K562 (cell line): ENCODE results near the gene WDR49. TPM values are rescaled to one million over a fixed set of nuclear protein-coding genes. Genes with fewer than 3 reads are reported as not detected.

Source experiments
- ATAC-seq: fragments of 200-7000 bp; cut with Tn5 transposase; 3 replicates; pipeline ENCODE4 v1.9.1; 2020; ENCODE audit warnings: moderate library complexity
- BruUV-seq: library from RNA; stranded (reverse); fragments of 400-500 nt; replicated peaks from 2 replicates; lab custom pipeline; 2021; lab: Mats Ljungman, UMichigan
- CTCF ChIA-PET: fragments of 300-600 bp; formaldehyde crosslinking; extraction: SDS; loops from one replicate; lab custom pipeline; 2021; ENCODE audit warnings: low intra/inter-chr PET ratio; lab: Yijun Ruan, JAX
- POLR2A ChIA-PET: fragments of 300-600, 350-650 bp; sonication (Branson Sonifier 250); formaldehyde crosslinking; extraction: SDS; loops from one replicate; lab custom pipeline; 2021; ENCODE audit warnings: antibody characterized with exemption, inconsistent platforms; lab: Yijun Ruan, JAX
- DNase-seq, 4 experiments: peaks; one replicate each; pipeline versions ENCODE4 v3.0.0 to v3.0.0-alpha.2; 2011 to 2018; ENCODE audit warnings: low spot score in 3 of 4, mixed read lengths in 3 of 4; ENCODE audit errors: extremely low read depth in 1 of 4
- FAIRE-seq: peaks from 2 replicates; lab custom pipeline; 2011; peaks lifted over from hg19 to GRCh38; lab: Jason Lieb, UNC
- H2AFZ ChIP-seq: 2 replicates; pipeline ENCODE4 v1.6.0; 2011; ENCODE audit warnings: low read depth, low read length, control low read depth, inconsistent platforms
- H3K27ac ChIP-seq: fragments of 200-600 bp; 3 replicates; pipeline ENCODE4 v1.8.0; 2011; ENCODE audit warnings: low read depth, mild to moderate bottlenecking, control low read depth, inconsistent platforms, low read length, moderate library complexity, mixed read lengths; ENCODE audit errors: extremely low read depth
- H3K27me3 ChIP-seq, 2 experiments: fragments of 300-600 bp in 1 of 2; 2 replicates in 1 of 2; 3 replicates in 1 of 2; pipeline versions ENCODE4 v1.6.0 to v1.8.0; 2011; ENCODE audit warnings: inconsistent platforms in 2 of 2, low read length in 2 of 2, mild to moderate bottlenecking in 1 of 2, mixed read lengths in 1 of 2, moderate library complexity in 1 of 2; ENCODE audit not compliant: control insufficient read depth in 2 of 2, insufficient read depth in 2 of 2
- H3K36me3 ChIP-seq: fragments of 300-600 bp; 3 replicates; pipeline ENCODE4 v1.8.0; 2011; ENCODE audit warnings: mild to moderate bottlenecking, low read length, inconsistent platforms; ENCODE audit not compliant: control insufficient read depth, insufficient read depth
- H3K4me1 ChIP-seq, 2 experiments: fragments of 200-600 bp in 1 of 2; replicated peaks in 1 of 2; 2 replicates in 1 of 2; 3 replicates in 1 of 2; pipeline versions ENCODE4 v1.5.1 to v1.8.0; 2011; ENCODE audit warnings: inconsistent platforms in 2 of 2, low read length in 2 of 2, mild to moderate bottlenecking in 1 of 2, mixed read lengths in 1 of 2, moderate library complexity in 1 of 2; ENCODE audit not compliant: control insufficient read depth in 2 of 2, insufficient read depth in 2 of 2
- H3K4me2 ChIP-seq: 2 replicates; pipeline ENCODE4 v1.6.1; 2011; ENCODE audit warnings: low read length, control low read depth, inconsistent platforms, mixed read lengths; ENCODE audit not compliant: insufficient read depth
- H3K4me3 ChIP-seq: fragments of 200-600 bp; sonication (generic), shearing (Covaris generic); 2 replicates; pipeline ENCODE4 v1.5.1; 2016; ENCODE audit warnings: control low read depth, inconsistent platforms
- H3K79me2 ChIP-seq: fragments of 200-600 bp; 3 replicates; pipeline ENCODE4 v1.8.0; 2011; ENCODE audit warnings: low read length, inconsistent platforms; ENCODE audit not compliant: control insufficient read depth, insufficient read depth
- H3K9ac ChIP-seq, 2 experiments: 2 replicates each; pipeline versions ENCODE4 v1.6.0 to v1.6.1; 2011; ENCODE audit warnings: low read depth in 2 of 2, low read length in 2 of 2, control low read depth in 1 of 2, inconsistent platforms in 1 of 2, mild to moderate bottlenecking in 1 of 2, mixed read lengths in 1 of 2; ENCODE audit not compliant: insufficient read depth in 1 of 2
- H3K9me1 ChIP-seq: one replicate; pipeline ENCODE4 v1.6.0; 2011; ENCODE audit warnings: inconsistent platforms, mild to moderate bottlenecking, low read length, moderate library complexity; ENCODE audit not compliant: control insufficient read depth, insufficient read depth
- H3K9me3 ChIP-seq: replicated peaks from 2 replicates; pipeline ENCODE4 v1.5.1; 2011; ENCODE audit warnings: low read depth, low read length, inconsistent platforms; ENCODE audit not compliant: control insufficient read depth, insufficient read depth
- H4K20me1 ChIP-seq: replicated peaks from 2 replicates; pipeline ENCODE4 v1.6.1; 2011; ENCODE audit warnings: low read length, inconsistent platforms, mixed read lengths; ENCODE audit not compliant: control insufficient read depth, insufficient read depth
- CREB1 ChIP-seq, 2 experiments: sonication (generic) in 1 of 2; formaldehyde crosslinking in 1 of 2; IDR thresholded peaks; 2 replicates each; pipeline versions ENCODE4 v1.6.1 to v1.8.0; 2012 to 2022; ENCODE audit warnings: inconsistent platforms in 1 of 2, mild to moderate bottlenecking in 1 of 2, missing genetic modification reagents in 1 of 2, moderate library complexity in 1 of 2
- CSDE1 ChIP-seq, 2 experiments: fragments of 450-650 bp; IDR thresholded peaks; 2 replicates each; pipeline ENCODE4 v1.6.1; 2016; ENCODE audit warnings: mild to moderate bottlenecking in 1 of 2
- KAT2B ChIP-seq: IDR thresholded peaks from one replicate; pipeline ENCODE4 v1.6.1; 2012; ENCODE audit warnings: low read depth, mild to moderate bottlenecking, control low read depth, inconsistent platforms, low read length, moderate library complexity
- NFRKB ChIP-seq: fragments of 450-650 bp; IDR thresholded peaks from 2 replicates; pipeline ENCODE4 v1.6.1; 2016; ENCODE audit warnings: low read depth
- RBM25 ChIP-seq: fragments of 200-400 bp; formaldehyde crosslinking; IDR thresholded peaks from 2 replicates; pipeline ENCODE4 v1.6.1; 2018; ENCODE audit warnings: low read length, low read depth, moderate library complexity; ENCODE audit not compliant: severe bottlenecking
- ZEB2 ChIP-seq: fragments of 450-650 bp; IDR thresholded peaks from 2 replicates; pipeline ENCODE4 v1.6.1; 2016
- ZFX ChIP-seq: sonication (generic); formaldehyde crosslinking; IDR thresholded peaks from 2 replicates; pipeline ENCODE4 v1.8.0; 2022; ENCODE audit warnings: mild to moderate bottlenecking, missing genetic modification reagents, moderate library complexity
- ZNF3 ChIP-seq: fragments of 250-450 bp; sonication (Bioruptor Pico); IDR thresholded peaks from 2 replicates; pipeline ENCODE4 v1.5.0; 2021; ENCODE audit warnings: mild to moderate bottlenecking, moderate library complexity
- ZNF354B ChIP-seq: fragments of 250-450 bp; sonication (Bioruptor Pico); IDR thresholded peaks from 2 replicates; pipeline ENCODE4 v1.4.0; 2020
- ZNF584 ChIP-seq: fragments of 200-800 bp; sonication (Bioruptor generic); IDR thresholded peaks from 2 replicates; pipeline ENCODE4 v1.6.1; 2016; ENCODE audit warnings: low read depth, mild to moderate bottlenecking, missing genetic modification characterization, missing compliant biosample characterization
- in situ Hi-C: fragments of 300-500 bp; cut with MboI; formaldehyde crosslinking; loops from 4 replicates; pipeline ENCODE4 v1.15.0; 2018; ENCODE audit warnings: inconsistent platforms, mixed read lengths
- intact Hi-C: fragments of 100-400 bp; cut with micrococcal nuclease; formaldehyde crosslinking; loops from 2 replicates; pipeline ENCODE4 v1.14.2; 2022
- polyA plus RNA-seq, 8 experiments: library from polyadenylated mRNA; depleted of rRNA in 4 of 8; stranded (reverse) in 5 of 8; unstranded in 3 of 8; fragments of >200 nt; fragmentation: Nextera tagmentation in 2 of 8; fragmentation: Illumina TruSeq in 1 of 8; extraction: Ambion mirVana in 2 of 8; extraction: Trizol in 1 of 8; gene quantifications; 2 replicates each; pipeline versions ENCODE4 v1.2.1 to v1.2.3, GENCODE V29; 2011 to 2014; ENCODE audit warnings: inconsistent platforms in 1 of 8, missing spikeins in 1 of 8
- total RNA-seq, 7 experiments: library from RNA; depleted of rRNA in 6 of 7; stranded (reverse); fragments of >200 nt in 6 of 7; fragmentation: Illumina TruSeq in 2 of 7; extraction: Trizol in 2 of 7; gene quantifications; 2 replicates each; pipeline versions ENCODE4 v1.2.1 to v1.2.3, GENCODE V29; 2011 to 2021; ENCODE audit warnings: low replicate concordance in 1 of 7
- TF ChIP-seq, protein P1 (sequence below): fragments of 250-450 bp; sonication (Bioruptor Pico); IDR thresholded peaks from 2 replicates; pipeline ENCODE4 v1.5.0; 2021; ENCODE audit warnings: mild to moderate bottlenecking, moderate library complexity

Gene WDR49
- total and polyA plus RNA-seq, 9 of the 15 experiments (the other 6 are each of a cell fraction or from before 2014, with no cell fraction given) = not detected

DNA sequence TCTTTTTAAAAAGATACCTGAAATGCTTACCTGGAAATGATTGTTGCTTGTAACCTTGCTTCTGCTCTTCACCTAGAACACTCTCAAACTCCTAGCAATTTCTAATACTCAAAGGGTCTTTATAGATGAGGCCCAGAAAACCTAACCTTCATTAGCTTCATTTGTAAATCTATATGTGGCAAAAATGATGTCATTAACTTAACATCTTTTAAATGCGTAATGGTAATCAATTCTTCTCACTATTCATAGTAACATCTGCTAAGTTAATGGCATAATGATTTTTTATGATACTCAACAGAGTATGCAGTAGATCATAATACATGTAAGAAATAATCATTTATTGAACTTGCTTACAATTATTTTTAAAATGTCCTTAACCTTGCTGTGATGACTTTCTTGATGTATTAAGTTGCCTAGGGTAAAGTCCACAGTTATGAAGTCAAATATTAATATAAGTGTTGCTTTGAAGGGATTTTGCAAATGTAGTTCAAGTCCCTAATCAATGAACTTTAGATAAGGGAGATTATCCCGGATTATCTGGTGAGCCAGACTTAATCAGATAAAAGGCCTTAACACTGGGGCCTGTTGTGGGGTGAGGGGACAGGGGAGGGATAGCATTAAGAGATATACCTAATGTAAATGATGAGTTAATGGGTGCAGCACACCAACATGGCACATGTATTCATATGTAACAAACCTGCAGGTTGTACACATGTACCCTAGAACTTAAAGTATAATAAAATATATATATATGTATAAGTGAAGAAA, 169.8 kb downstream of the WDR49 start (continued):
- TF ChIP-seq ZNF354B (CRISPR knock-in tag) = no peak

DNA sequence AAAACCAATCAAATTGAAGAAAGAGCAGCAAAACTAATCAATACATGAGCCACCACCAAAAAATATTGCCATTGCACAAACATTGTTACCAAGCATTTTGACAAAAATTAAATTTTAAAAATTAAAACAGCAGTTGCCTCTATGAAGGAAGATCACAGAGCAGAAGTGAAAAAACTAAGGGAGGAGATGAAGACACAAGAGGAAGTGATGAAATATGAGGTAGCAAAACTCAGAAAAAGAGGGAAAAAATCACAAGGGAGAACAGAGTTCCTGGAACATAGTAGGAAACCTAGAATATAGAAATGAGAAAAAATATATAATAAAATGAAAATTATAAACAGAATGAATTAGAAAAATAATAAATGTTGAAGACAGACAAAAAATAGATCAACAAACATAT, 172.6 kb downstream of the WDR49 start:
- no peaks in the 10 kb centered on the region for H4K20me1 ChIP-seq
- H3K9me1 ChIP-seq = no peaks in the 10 kb centered on the region
- no peaks in the 10 kb centered on the region for H3K27me3 ChIP-seq
- H3K4me1 ChIP-seq = no peaks in the 10 kb centered on the region
- H3K36me3 ChIP-seq = no peaks in the 10 kb centered on the region
- H3K27ac ChIP-seq = no peak overlapping the region
- ATAC-seq (no peak), DNase-seq (no peak), FAIRE-seq (no peak)
- no peaks in the 10 kb centered on the region for H3K79me2 ChIP-seq
- in situ Hi-C loops = no loop called here
- H2AFZ ChIP-seq = no peak overlapping the region
- CTCF ChIA-PET = no interaction called here
- POLR2A ChIA-PET = no interaction called here
- H3K4me3 ChIP-seq = no peak overlapping the region
- no TSS peak for BruUV-seq
- H3K4me2 ChIP-seq = no peak overlapping the region
- H3K9me3 ChIP-seq = peaks cover 2% of the 10 kb centered on the region; the same call in 1 of the 2 replicates
- no peak overlapping the region for H3K9ac ChIP-seq
- intact Hi-C loops = no loop called here
- no peak for TF ChIP-seq ZNF584 (CRISPR knock-in tag)
- TF ChIP-seq CREB1 (IDR thresholded peaks at IDR 0.05) = no peak
- no peak for TF ChIP-seq CREB1 (CRISPR knock-in tag; IDR thresholded peaks at IDR 0.05)
- TF ChIP-seq, protein P1, sequence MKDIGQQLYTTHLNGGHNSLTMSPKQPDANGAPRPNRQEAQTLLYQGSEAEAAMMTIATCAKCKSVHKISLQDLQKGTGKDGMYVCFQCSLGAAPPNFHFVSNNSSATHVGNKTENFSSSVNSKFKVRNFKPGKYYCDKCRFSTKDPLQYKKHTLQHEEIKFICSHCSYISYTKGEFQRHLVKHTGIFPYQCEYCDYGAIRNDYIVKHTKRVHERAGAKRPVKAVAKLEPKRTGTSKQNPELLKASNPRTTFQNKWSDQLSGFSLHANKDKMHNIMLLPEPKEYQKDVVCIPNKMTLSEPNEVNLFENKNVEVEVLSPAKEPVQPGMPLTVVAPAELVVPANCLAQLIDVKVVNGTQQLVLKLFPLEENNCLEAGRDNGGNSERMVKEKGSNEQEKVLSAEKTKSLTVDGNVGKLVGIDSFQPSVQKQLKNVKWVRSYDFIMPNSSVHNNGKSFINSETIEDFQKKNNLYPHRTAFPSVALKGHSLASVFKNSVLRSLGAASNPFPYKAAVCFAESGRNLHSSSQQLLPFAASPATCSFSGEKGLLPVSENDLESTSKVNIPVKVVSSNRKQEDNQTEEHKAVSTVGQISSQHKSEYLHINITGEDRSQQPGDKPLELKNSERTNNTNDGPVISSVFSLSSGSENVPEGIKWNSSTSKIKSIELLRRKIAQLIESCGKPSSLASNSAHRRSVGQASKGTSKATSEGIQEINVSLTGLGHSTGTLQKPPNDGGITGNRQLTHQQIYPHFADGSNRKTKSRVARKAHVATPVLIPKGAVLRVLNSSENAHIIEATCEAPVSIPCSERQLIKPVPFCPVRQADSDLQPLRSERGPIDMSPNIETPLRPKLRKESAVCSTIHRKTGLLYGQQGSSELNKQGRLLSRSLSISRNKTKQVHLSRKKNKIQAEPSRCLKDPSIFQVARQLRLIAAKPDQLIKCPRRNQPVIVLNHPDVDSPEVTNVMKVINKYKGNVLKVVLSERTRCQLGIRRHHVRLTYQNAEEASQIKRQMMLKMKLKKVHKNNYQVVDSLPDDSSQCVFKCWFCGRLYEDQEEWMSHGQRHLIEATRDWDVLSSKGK (CRISPR knock-in tag) = no peak
- no peak for TF ChIP-seq ZNF3 (CRISPR knock-in tag)
- no peak for TF ChIP-seq ZEB2
- TF ChIP-seq CSDE1 (IDR thresholded peaks at IDR 0.05) = no peak
- no peak for TF ChIP-seq ZFX
- TF ChIP-seq RBM25 = no peak
- no peak for TF ChIP-seq NFRKB
- no peak for TF ChIP-seq KAT2B
